PFSK-1 (cell line): ENCODE results near the gene AP3B1.

ENCODE experiments used
- POLR2AphosphoS5 ChIP-seq: IDR thresholded peaks from 2 replicates; pipeline ENCODE4 v1.6.1; 2012; ENCODE audit warnings: low read depth, mild to moderate bottlenecking, control low read depth, low read length, moderate library complexity
- REST ChIP-seq, 2 experiments: IDR thresholded peaks; 2 replicates each; pipeline versions ENCODE4 v1.6.1 to v1.8.0; 2011 to 2012; ENCODE audit warnings: low read depth in 2 of 2, low read length in 2 of 2, control low read depth in 1 of 2, inconsistent platforms in 1 of 2, mild to moderate bottlenecking in 1 of 2, moderate library complexity in 1 of 2; ENCODE audit not compliant: insufficient read depth in 1 of 2
- SIN3A ChIP-seq: IDR thresholded peaks from 2 replicates; pipeline ENCODE4 v1.6.1; 2012; ENCODE audit warnings: mild to moderate bottlenecking, low read length, moderate library complexity, borderline replicate concordance; ENCODE audit not compliant: insufficient read depth
- TAF1 ChIP-seq: IDR thresholded peaks from 2 replicates; pipeline ENCODE4 v1.6.1; 2012; ENCODE audit warnings: low read length, control low read depth, borderline replicate concordance; ENCODE audit not compliant: insufficient read depth

- TF ChIP-seq POLR2AphosphoS5 (no peak), REST (IDR thresholded peaks at IDR 0.05; ENCODE audit: insufficient read depth in 1 of 2, low read depth in 2 of 2, low read length in 2 of 2) (no peak), TAF1 (no peak), SIN3A (no peak)
These were observed 14.2 kb upstream of the AP3B1 start for GRCh38 chr5:78308703-78309102.
